ENCODE results near the gene NCAM2. TPM values are rescaled to one million over a fixed set of nuclear protein-coding genes. Genes with fewer than 3 reads are reported as not detected.

NCAM2 gene
- total RNA-seq, 2 experiments from 2014 or later: not detected

- CTCF ChIA-PET: no interaction called here
- no peaks in the 10 kb centered on the region for H3K27me3 Mint-ChIP-seq (ENCODE audit: low read depth)
- H3K4me3 Mint-ChIP-seq: no peak overlapping the region
- intact Hi-C loops (cut with micrococcal nuclease): no loop called here
- H3K9me3 Mint-ChIP-seq: no peaks in the 10 kb centered on the region
- H3K27ac Mint-ChIP-seq: no peak overlapping the region
- DNase-seq: no peak
- H3K4me1 Mint-ChIP-seq (ENCODE audit: low read depth): no peaks in the 10 kb centered on the region
- no peaks in the 10 kb centered on the region for H3K36me3 Mint-ChIP-seq (ENCODE audit: low read depth)
Measured at GRCh38 chr21:21162786-21163185, 164.6 kb downstream of the NCAM2 start.

- intact Hi-C loops (cut with micrococcal nuclease): loop anchor here (1.0 kb wide), 3 partner anchors 165 to 1628 kb away; no protein-coding TSS in a partner anchor
- DNase-seq: peak; percentile 51
- H3K4me3 Mint-ChIP-seq: no peak overlapping the region
- no peak overlapping the region for H3K27ac Mint-ChIP-seq
- no peaks in the 10 kb centered on the region for H3K4me1 Mint-ChIP-seq (ENCODE audit: low read depth)
- CTCF ChIA-PET: interaction anchor here (1.2 kb wide), 1 partner anchor 1630 kb away, joined by 3 read pairs; no protein-coding TSS in a partner anchor
- H3K36me3 Mint-ChIP-seq (ENCODE audit: low read depth): no peaks in the 10 kb centered on the region
- H3K27me3 Mint-ChIP-seq (ENCODE audit: low read depth): no peaks in the 10 kb centered on the region
- no peaks in the 10 kb centered on the region for H3K9me3 Mint-ChIP-seq
Measured at GRCh38 chr21:21163904-21164303, 165.7 kb downstream of the NCAM2 start.

GRCh38 chr21:21165063-21165645 is 166.9 kb downstream of the NCAM2 start:
- Mint-ChIP-seq H3K27ac (no peak overlapping the region), H3K27me3 (ENCODE audit: low read depth) (no peaks in the 10 kb centered on the region), H3K4me1 (ENCODE audit: low read depth) (no peaks in the 10 kb centered on the region), H3K36me3 (ENCODE audit: low read depth) (no peaks in the 10 kb centered on the region), H3K4me3 (no peak overlapping the region), H3K9me3 (no peaks in the 10 kb centered on the region)
- intact Hi-C loops (cut with micrococcal nuclease): no loop called here
- CTCF ChIA-PET: interaction anchor here (0.6 kb wide), 1 partner anchor 108 kb away, joined by 3 read pairs; no protein-coding TSS in a partner anchor
- no peak for DNase-seq

- CTCF ChIA-PET: no interaction called here
- no peaks in the 10 kb centered on the region for H3K36me3 Mint-ChIP-seq (ENCODE audit: low read depth)
Measured at GRCh38 chr21:21174676-21175075, 176.5 kb downstream of the NCAM2 start.

GRCh38 chr21:21175798-21176334 is 177.7 kb downstream of the NCAM2 start:
- Mint-ChIP-seq H3K36me3 (ENCODE audit: low read depth) (no peaks in the 10 kb centered on the region), H3K27ac (no peak overlapping the region), H3K4me1 (ENCODE audit: low read depth) (peaks cover 3% of the 10 kb centered on the region), H3K4me3 (no peak overlapping the region), H3K27me3 (ENCODE audit: low read depth) (no peaks in the 10 kb centered on the region), H3K9me3 (no peaks in the 10 kb centered on the region)
- no peak for DNase-seq
- intact Hi-C loops (cut with micrococcal nuclease): no loop called here
- CTCF ChIA-PET: no interaction called here

More at GRCh38 chr21:21174676-21175075, 176.5 kb downstream of the NCAM2 start:
- DNase-seq: no peak
- peaks cover 3% of the 10 kb centered on the region for H3K4me1 Mint-ChIP-seq (ENCODE audit: low read depth)
- H3K9me3 Mint-ChIP-seq: no peaks in the 10 kb centered on the region
- H3K4me3 Mint-ChIP-seq: no peak overlapping the region
- intact Hi-C loops (cut with micrococcal nuclease): no loop called here
- no peaks in the 10 kb centered on the region for H3K27me3 Mint-ChIP-seq (ENCODE audit: low read depth)
- no peak overlapping the region for H3K27ac Mint-ChIP-seq

GRCh38 chr21:21177353-21177986 is 179.3 kb downstream of the NCAM2 start:
- no peak overlapping the region for H3K27ac Mint-ChIP-seq
- H3K27me3 Mint-ChIP-seq (ENCODE audit: low read depth): no peaks in the 10 kb centered on the region
- no peaks in the 10 kb centered on the region for H3K9me3 Mint-ChIP-seq
- intact Hi-C loops (cut with micrococcal nuclease): no loop called here
- no peak for DNase-seq
- no peaks in the 10 kb centered on the region for H3K36me3 Mint-ChIP-seq (ENCODE audit: low read depth)
- CTCF ChIA-PET: no interaction called here
- peaks cover 3% of the 10 kb centered on the region for H3K4me1 Mint-ChIP-seq (ENCODE audit: low read depth)
- no peak overlapping the region for H3K4me3 Mint-ChIP-seq

GRCh38 chr21:21179619-21180298 is 181.6 kb downstream of the NCAM2 start:
- CTCF ChIA-PET: interaction anchor here (1.0 to 1.1 kb wide), 2 partner anchors 11 to 1612 kb away, joined by 3 read pairs; no protein-coding TSS in a partner anchor
- no peak for DNase-seq
- Mint-ChIP-seq H3K27ac (no peak overlapping the region), H3K9me3 (no peaks in the 10 kb centered on the region), H3K36me3 (ENCODE audit: low read depth) (no peaks in the 10 kb centered on the region), H3K27me3 (ENCODE audit: low read depth) (no peaks in the 10 kb centered on the region), H3K4me1 (ENCODE audit: low read depth) (peaks cover 3% of the 10 kb centered on the region), H3K4me3 (no peak overlapping the region)
- intact Hi-C loops (cut with micrococcal nuclease): no loop called here

- Mint-ChIP-seq H3K4me3 (no peak overlapping the region), H3K4me1 (ENCODE audit: low read depth) (no peaks in the 10 kb centered on the region), H3K36me3 (ENCODE audit: low read depth) (no peaks in the 10 kb centered on the region), H3K27ac (no peak overlapping the region), H3K9me3 (no peaks in the 10 kb centered on the region), H3K27me3 (ENCODE audit: low read depth) (no peaks in the 10 kb centered on the region)
- no peak for DNase-seq
- intact Hi-C loops (cut with micrococcal nuclease): no loop called here
- CTCF ChIA-PET: no interaction called here
Measured at GRCh38 chr21:21182401-21183010, 184.3 kb downstream of the NCAM2 start.

- no peaks in the 10 kb centered on the region for H3K36me3 Mint-ChIP-seq (ENCODE audit: low read depth)
- no peak for DNase-seq
- H3K27me3 Mint-ChIP-seq (ENCODE audit: low read depth): no peaks in the 10 kb centered on the region
- CTCF ChIA-PET: no interaction called here
- no peak overlapping the region for H3K4me3 Mint-ChIP-seq
- intact Hi-C loops (cut with micrococcal nuclease): no loop called here
- H3K4me1 Mint-ChIP-seq (ENCODE audit: low read depth): no peaks in the 10 kb centered on the region
- H3K9me3 Mint-ChIP-seq: no peaks in the 10 kb centered on the region
- H3K27ac Mint-ChIP-seq: no peak overlapping the region
Measured at GRCh38 chr21:21183092-21183491, 184.9 kb downstream of the NCAM2 start.

- Mint-ChIP-seq H3K9me3 (no peaks in the 10 kb centered on the region), H3K4me1 (ENCODE audit: low read depth) (no peaks in the 10 kb centered on the region), H3K36me3 (ENCODE audit: low read depth) (no peaks in the 10 kb centered on the region), H3K4me3 (no peak overlapping the region), H3K27me3 (ENCODE audit: low read depth) (no peaks in the 10 kb centered on the region), H3K27ac (no peak overlapping the region)
- CTCF ChIA-PET: no interaction called here
- no peak for DNase-seq
- intact Hi-C loops (cut with micrococcal nuclease): no loop called here
Measured at GRCh38 chr21:21184771-21185528, 186.7 kb downstream of the NCAM2 start.

GRCh38 chr21:21187579-21187978 is 189.4 kb downstream of the NCAM2 start:
- no peak overlapping the region for H3K27ac Mint-ChIP-seq
- CTCF ChIA-PET: no interaction called here
- intact Hi-C loops (cut with micrococcal nuclease): no loop called here
- DNase-seq: no peak
- no peaks in the 10 kb centered on the region for H3K9me3 Mint-ChIP-seq
- no peak overlapping the region for H3K4me3 Mint-ChIP-seq
- no peaks in the 10 kb centered on the region for H3K4me1 Mint-ChIP-seq (ENCODE audit: low read depth)
- H3K27me3 Mint-ChIP-seq (ENCODE audit: low read depth): no peaks in the 10 kb centered on the region
- H3K36me3 Mint-ChIP-seq (ENCODE audit: low read depth): no peaks in the 10 kb centered on the region
